OCI-LY7 (cell line): ENCODE data around the gene MRPS23.

Experiments
- EZH2phosphoT487 ChIP-seq: fragments of 200-600 bp; sonication (generic); IDR thresholded peaks from 2 replicates; pipeline ENCODE4 v1.6.1; 2018; ENCODE audit warnings: low read depth, borderline replicate concordance, mild to moderate bottlenecking, mixed run types, antibody characterized with exemption, low read length, moderate library complexity, mixed read lengths
- TF ChIP-seq, protein P1 (sequence below): fragments of 200-600 bp; sonication (generic); conservative IDR thresholded peaks from 2 replicates; pipeline ENCODE4 v1.5.1; 2014; ENCODE audit warnings: mild to moderate bottlenecking, antibody characterized with exemption, low read length, moderate library complexity, mixed read lengths

DNA sequence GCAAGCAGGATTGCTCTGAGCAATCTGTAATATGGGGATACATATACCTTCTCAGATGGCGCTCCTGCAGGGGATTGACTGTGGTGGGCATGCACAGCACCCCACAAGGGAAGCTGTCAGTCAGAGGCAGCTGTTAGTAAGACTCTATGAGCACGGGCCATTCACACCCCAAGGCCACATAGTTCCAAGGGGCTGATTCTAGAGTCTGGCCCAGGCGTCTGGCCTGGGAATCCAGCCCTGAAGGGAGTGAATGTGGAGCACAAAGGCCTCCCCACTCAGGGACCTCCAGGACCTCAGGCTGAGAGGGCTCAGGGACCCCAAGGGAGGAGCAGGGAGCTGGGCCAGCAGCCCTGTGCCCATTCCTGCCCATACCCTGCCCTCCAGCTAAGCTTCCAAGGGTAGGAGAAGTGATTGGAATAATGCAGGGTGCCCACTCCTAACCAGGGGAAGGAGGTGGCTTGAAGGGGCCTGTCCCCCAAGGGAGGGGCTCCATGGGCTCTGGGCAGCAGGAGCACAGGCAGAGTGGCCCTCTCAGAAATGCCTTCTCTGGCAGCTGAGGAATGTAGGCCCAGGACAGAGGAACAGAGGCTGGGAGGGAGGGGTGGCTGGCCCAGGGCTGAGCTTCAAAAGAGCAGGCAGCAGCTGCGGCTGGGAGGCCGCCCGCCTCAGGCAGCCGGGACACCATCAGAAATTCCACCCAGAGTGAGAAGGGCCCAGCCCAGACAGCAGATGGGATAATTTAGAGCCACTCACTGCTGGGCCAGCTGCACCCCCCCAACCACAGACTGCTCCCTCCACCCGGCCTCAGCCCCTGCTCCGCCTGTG, 48.9 kb upstream of the MRPS23 start:
- TF ChIP-seq, protein P1, sequence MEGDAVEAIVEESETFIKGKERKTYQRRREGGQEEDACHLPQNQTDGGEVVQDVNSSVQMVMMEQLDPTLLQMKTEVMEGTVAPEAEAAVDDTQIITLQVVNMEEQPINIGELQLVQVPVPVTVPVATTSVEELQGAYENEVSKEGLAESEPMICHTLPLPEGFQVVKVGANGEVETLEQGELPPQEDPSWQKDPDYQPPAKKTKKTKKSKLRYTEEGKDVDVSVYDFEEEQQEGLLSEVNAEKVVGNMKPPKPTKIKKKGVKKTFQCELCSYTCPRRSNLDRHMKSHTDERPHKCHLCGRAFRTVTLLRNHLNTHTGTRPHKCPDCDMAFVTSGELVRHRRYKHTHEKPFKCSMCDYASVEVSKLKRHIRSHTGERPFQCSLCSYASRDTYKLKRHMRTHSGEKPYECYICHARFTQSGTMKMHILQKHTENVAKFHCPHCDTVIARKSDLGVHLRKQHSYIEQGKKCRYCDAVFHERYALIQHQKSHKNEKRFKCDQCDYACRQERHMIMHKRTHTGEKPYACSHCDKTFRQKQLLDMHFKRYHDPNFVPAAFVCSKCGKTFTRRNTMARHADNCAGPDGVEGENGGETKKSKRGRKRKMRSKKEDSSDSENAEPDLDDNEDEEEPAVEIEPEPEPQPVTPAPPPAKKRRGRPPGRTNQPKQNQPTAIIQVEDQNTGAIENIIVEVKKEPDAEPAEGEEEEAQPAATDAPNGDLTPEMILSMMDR: no peak
- no peak for TF ChIP-seq EZH2phosphoT487
